DLD1 (cell line): ENCODE results near the gene NT5DC1.
"Not testable (repeated sequence)": the region's sequence is repeated elsewhere in the genome, so short reads cannot be mapped to it uniquely, and the experiment has no call there.

Experiments used
- in situ Hi-C: cut with HindIII; loops from 2 replicates; pipeline ENCODE4 v1.10.0; 2017; ENCODE audit warnings: low sequenced_read_pairs

NT5DC1 gene

GRCh38 chr6:116088946-116089345 is 11.7 kb upstream of the NT5DC1 start:
- in situ Hi-C loops: no loop called here

GRCh38 chr6:116090251-116090650 is 10.4 kb upstream of the NT5DC1 start:
- in situ Hi-C loops: no loop called here

GRCh38 chr6:116094041-116094440 is 6.6 kb upstream of the NT5DC1 start:
- in situ Hi-C loops: no loop called here

GRCh38 chr6:116096048-116096759 is 4.4 kb upstream of the NT5DC1 start:
- in situ Hi-C loops: not testable (repeated sequence)

- in situ Hi-C loops: no loop called here
Observed at GRCh38 chr6:116096979-116097816, 3.5 kb upstream of the NT5DC1 start.

- in situ Hi-C loops: no loop called here
Observed at GRCh38 chr6:116099036-116099435, 1.6 kb upstream of the NT5DC1 start.

GRCh38 chr6:116101302-116101718 is 657 bp downstream of the NT5DC1 start:
- in situ Hi-C loops: no loop called here

GRCh38 chr6:116101790-116102189 is 1.1 kb downstream of the NT5DC1 start:
- in situ Hi-C loops: no loop called here

GRCh38 chr6:116102873-116103272 is 2.2 kb downstream of the NT5DC1 start:
- in situ Hi-C loops: no loop called here

- in situ Hi-C loops: no loop called here
Observed at GRCh38 chr6:116104636-116105035, 4.0 kb downstream of the NT5DC1 start.

- in situ Hi-C loops: no loop called here
Observed at GRCh38 chr6:116105247-116105646, 4.6 kb downstream of the NT5DC1 start.

- in situ Hi-C loops: no loop called here
Observed at GRCh38 chr6:116106146-116106545, 5.5 kb downstream of the NT5DC1 start.

GRCh38 chr6:116108836-116109235 is 8.2 kb downstream of the NT5DC1 start:
- in situ Hi-C loops: no loop called here

- in situ Hi-C loops: loop anchor here (10.0 kb wide), 1 partner anchor 127 kb away; no protein-coding TSS in a partner anchor
Observed at GRCh38 chr6:116111552-116112528, 11.2 kb downstream of the NT5DC1 start.

GRCh38 chr6:116113386-116113785 is 12.7 kb downstream of the NT5DC1 start:
- in situ Hi-C loops: loop anchor here (10.0 kb wide), 1 partner anchor 129 kb away; no protein-coding TSS in a partner anchor

- in situ Hi-C loops: loop anchor here (10.0 kb wide), 1 partner anchor 131 kb away; no protein-coding TSS in a partner anchor
Observed at GRCh38 chr6:116115781-116116180, 15.1 kb downstream of the NT5DC1 start.

- in situ Hi-C loops: loop anchor here (10.0 kb wide), 1 partner anchor 134 kb away; no protein-coding TSS in a partner anchor
Observed at GRCh38 chr6:116118608-116119007, 18.0 kb downstream of the NT5DC1 start.

GRCh38 chr6:116120430-116120829 is 19.8 kb downstream of the NT5DC1 start:
- in situ Hi-C loops: no loop called here

- in situ Hi-C loops: no loop called here
Observed at GRCh38 chr6:116126032-116126431, 25.4 kb downstream of the NT5DC1 start, which contains the start of gene COL10A1. COL10A1 (minus strand) TSS chr6:116126132; CDS start chr6:116125492, 640 bp downstream.

- in situ Hi-C loops: no loop called here
Observed at GRCh38 chr6:116127771-116128493, 27.3 kb downstream of the NT5DC1 start.
